HUDEP-2 (cell line): ENCODE measurements around the gene SEC24D.
A peak's percentile ranks its signal among the peaks of the same experiment; 100 is the strongest.

ENCODE experiments used
- DNase-seq, 76 experiments: peaks; one replicate each; lab custom pipeline; 2025; ENCODE audit not compliant: unreplicated experiment in 76 of 76; lab: John Stamatoyannopoulos, UW

The SEC24D gene

GRCh38 chr4:118756429-118756828 lies 79.5 kb downstream of the SEC24D start:
- DNase-seq = no peak

- no peak for DNase-seq
Observed at GRCh38 chr4:118755438-118756226, 80.3 kb downstream of the SEC24D start.

DNA sequence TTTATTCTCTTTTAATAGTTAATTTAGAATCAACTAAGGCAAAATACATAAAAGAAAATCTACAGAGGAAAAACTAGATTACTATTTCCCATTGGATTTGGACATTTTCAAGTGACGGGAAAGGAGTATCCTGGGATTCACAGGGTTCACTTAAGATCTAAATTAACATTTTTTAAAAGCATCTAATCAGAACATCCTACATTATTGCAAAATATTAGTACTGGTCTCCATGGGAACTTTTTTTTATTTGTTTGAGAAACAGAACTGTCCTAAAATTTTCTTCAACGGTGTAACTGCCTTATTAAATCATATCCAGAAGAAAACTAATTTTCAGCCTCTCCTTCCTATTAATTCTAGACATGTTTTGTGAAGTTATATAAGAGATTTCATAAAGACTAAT lies 81.0 kb downstream of the SEC24D start:
- no peak for DNase-seq

GRCh38 chr4:118753685-118754084 lies 82.2 kb downstream of the SEC24D start:
- DNase-seq = no peak

GRCh38 chr4:118753096-118753495 lies 82.8 kb downstream of the SEC24D start:
- no peak for DNase-seq

DNA sequence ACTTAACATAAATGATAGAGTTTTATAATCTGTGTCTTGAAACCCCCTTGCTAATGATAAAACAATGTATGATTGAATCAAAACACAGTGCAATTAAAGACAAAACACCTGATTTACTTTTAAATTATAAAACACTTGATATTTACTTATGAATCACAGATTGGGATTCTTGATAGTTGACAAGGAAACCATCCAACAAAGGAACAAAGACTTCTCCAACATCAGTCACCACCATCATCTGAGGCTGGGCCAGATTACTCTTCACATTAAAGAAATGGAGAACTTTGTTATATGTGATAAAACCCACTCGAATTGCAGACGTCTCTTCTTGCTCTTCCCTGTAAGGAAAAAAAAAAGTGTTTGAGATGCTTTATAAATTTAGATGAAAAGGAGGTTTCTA lies 83.4 kb downstream of the SEC24D start:
- DNase-seq = no peak

DNA sequence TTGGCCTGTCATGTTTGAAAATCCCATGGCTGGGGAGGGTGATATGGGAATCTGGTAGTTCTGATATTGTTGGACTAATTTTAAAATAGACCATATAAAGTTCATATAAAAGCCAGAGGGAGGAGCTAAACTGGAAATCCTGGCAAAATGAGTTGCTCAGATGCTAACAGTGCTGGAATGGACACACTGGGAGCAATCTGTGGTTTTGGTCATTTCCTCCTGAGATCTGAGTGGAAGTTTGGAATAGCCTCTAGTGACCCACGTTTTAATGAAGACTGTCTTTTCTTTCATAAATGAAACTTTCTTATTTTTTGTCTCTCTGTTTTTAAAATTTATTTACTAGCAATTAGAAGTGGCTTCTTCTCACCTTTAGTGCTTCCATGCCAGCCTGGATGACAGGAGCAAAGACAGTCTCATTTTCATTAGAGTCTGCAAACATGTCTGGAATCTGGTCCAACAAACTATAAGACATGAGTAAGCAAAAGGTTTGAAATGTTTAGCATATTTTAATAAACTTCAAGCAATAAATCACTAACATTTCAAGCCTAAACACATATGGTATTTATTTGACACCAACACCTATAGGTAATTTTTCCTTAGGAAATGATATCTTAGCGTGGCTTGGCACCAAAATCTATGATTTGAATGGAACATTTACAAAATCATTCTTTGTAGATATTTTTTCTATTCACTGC lies 84.2 kb downstream of the SEC24D start:
- no peak for DNase-seq

DNA sequence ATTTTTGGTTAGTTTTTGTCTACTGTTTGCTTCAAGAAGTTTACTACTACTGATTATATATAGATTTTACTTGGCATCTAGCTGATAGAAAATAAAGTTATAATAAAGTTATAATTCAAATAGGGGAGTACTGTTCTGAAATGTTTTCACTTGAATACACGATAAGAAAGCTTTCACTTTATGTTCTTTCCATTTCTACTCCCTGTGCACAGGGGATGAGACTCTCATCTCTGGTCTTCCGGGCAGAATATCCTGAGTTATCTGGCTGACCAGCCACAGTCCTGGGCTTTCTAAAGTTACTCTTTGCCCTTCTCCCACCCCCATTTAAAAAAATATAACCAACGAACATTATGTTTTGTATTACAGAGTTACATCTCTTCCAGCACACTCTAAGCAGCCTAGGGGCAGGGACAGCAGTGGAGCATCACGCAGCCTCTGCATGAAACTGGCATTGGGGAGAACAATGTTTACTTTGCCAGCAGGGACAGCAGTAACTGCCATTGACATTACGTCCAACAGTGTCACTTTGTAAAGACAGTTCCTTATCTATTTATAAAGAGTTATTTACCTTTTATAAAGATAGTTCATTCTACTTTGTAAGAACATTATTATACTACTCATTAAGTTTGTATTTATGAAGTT lies 86.5 kb downstream of the SEC24D start:
- no peak for DNase-seq

DNA sequence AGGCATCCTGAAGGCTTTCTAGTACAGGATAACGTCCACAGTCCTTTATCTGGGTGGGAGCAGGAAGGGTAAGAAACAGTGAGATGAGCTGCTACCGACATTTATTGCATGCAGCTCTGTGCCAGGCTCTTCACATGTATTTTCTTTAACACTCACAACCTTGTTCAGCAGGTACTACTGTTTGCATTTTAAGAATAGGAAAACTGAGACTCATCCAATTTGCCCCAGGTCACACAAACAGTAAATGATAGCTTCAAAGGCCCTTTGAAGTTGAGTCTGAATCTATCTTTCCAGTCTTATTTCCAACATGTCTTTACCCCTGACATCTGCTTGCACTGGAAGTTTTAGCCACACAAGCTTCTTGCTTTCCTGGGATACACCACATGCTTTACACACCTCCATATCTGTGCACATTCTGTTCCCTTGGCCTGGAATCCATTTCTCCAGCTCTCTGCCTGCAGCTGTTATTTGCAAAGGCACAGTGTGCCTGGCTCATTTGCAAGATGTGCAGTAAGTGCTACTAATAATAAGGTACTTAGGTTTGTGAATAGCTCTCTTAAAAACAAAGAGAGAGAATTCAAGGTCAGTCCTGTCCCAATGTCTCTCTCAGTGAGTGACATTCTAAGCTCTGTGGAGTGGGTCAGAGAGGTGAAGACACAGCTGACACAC lies 89.5 kb downstream of the SEC24D start:
- no peak for DNase-seq

DNA sequence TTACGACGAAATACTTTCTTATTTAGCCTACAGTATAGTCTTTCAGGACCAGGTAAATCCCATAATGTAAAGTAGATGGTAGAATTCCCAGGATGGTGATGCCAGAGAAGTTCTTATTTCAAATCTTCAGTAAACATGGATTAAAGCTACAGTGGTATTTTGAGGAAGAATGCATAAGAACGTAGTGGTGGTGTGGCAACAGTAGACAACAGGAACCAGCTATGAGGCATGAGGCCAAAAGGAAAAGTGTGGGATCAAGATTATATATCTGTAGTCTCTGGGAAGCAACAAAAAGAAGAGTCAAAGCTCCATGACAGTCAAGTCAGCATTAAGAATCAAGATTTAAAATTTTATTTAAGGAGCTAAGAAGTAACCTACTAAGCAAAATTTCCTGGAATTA lies 90.6 kb downstream of the SEC24D start:
- DNase-seq = no peak

GRCh38 chr4:118743867-118744266 lies 92.1 kb downstream of the SEC24D start:
- DNase-seq = no peak

GRCh38 chr4:118742050-118742449 lies 93.9 kb downstream of the SEC24D start:
- no peak for DNase-seq

DNA sequence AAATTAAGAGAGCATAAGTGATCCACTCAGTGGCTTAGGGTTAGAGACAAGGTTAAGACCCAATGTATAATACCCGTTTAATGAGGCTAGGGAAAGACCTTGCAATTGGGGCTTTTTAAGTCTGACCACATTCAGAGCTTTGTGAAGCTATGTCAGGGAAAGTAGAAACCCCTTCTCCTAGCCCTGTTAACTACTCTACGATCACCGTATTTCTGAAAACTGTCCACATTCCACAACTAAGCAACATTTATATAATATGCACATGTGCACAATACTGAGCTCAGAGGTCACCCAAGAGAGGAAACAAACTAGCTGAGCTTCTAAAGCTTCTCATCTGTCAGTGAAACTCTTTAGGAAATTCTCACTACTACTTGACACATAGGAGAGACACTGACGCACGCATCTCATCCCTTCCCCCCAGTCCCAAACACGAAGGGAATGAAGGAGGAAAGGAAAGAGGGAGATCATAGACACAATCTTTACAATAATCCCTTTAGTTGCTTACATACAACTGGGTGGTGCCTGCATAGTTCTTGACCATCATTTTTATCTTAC lies 94.5 kb downstream of the SEC24D start:
- DNase-seq = no peak

GRCh38 chr4:118740869-118741268 lies 95.1 kb downstream of the SEC24D start:
- DNase-seq = peak in 7 of 76 experiments; percentile 3 to 22 (median 5)

DNA sequence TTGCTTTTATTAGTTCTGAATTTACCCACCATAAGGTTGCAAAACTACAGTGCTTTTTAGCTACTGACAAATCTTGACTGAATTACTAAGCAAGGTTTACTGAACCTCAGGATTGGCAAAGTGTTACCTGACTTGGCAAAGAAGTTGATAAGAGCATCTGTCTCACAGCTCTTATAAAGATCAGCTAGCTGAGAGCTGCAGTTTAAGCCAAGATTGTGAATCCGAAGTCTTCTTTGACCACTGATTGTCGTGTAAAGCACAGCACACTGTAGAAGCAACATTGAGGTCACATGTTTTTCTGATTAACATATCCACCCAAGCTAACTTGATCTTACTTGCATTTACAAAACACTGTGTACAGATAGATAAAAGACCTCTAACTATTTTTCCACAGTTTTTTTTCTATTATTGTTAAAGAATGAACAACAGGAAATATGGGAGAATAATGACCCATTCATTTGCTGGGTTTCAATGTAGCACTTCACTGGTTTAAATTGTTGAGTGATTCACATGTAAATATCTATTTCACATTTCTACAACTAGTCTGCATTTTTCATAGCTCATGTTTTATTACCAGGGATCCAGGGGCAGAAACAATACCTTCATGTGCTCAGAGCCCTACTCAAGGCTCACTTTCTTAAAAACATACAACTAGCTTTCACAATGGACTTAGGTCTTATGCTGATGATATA lies 96.8 kb downstream of the SEC24D start:
- DNase-seq = no peak

DNA sequence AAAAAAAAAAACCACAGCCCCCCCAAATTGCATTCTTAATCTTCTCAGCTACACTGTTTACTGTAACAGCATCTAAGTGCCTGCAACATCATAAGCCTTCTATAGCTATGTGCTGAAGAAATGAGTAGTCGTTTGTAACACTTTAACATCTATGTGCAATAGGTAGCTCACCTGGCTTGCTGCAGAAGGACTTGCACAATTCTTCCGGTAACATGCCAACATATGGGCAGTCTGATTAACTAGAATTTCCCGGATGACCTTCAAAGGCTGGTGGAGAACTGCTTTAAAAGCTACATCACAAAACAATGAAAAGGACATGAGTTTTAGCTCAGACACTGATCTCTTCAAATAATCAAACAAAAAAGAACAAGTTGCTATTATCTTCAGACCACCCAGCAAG lies 97.8 kb downstream of the SEC24D start:
- DNase-seq = no peak

- DNase-seq = no peak
Observed at GRCh38 chr4:118736900-118737299, 99.0 kb downstream of the SEC24D start.

GRCh38 chr4:118734491-118735205 lies 101.3 kb downstream of the SEC24D start:
- DNase-seq = no peak

- DNase-seq = peak in 71 of 76 experiments; percentile 1 to 85 (median 38)
Observed at GRCh38 chr4:118732591-118733330, 103.2 kb downstream of the SEC24D start.
